HepG2 (cell line): ENCODE results near the gene NDUFB3. TPM values are rescaled to one million over a fixed set of nuclear protein-coding genes. Genes with fewer than 3 reads are reported as not detected.
A peak's percentile ranks its signal among the peaks of the same experiment; 100 is the strongest.

Source experiments
- CBX1 ChIP-seq: IDR thresholded peaks from one replicate; pipeline ENCODE4 v1.6.1; 2016; ENCODE audit warnings: antibody characterized with exemption, low read depth
- CEBPG ChIP-seq: IDR thresholded peaks from 2 replicates; pipeline ENCODE4 v1.6.1; 2016
- FOXM1 ChIP-seq: sonication (generic); formaldehyde crosslinking; IDR thresholded peaks from 2 replicates; pipeline ENCODE4 v1.5.0; 2020; ENCODE audit warnings: missing genetic modification reagents
- GLMP ChIP-seq: sonication (generic); formaldehyde crosslinking; IDR thresholded peaks from 2 replicates; pipeline ENCODE4 v1.9.0; 2021; ENCODE audit warnings: missing genetic modification reagents, mild to moderate bottlenecking, borderline replicate concordance
- GRHL1 ChIP-seq: sonication (generic); formaldehyde crosslinking; conservative IDR thresholded peaks from 2 replicates; pipeline ENCODE4 v1.8.0; 2022; ENCODE audit warnings: missing genetic modification reagents
- HBP1 ChIP-seq: IDR thresholded peaks from 2 replicates; pipeline ENCODE4 v1.6.1; 2016; ENCODE audit warnings: low read depth, control low read depth
- HDAC1 ChIP-seq: sonication (generic); formaldehyde crosslinking; IDR thresholded peaks from 2 replicates; pipeline ENCODE4 v1.5.1; 2020; ENCODE audit warnings: mild to moderate bottlenecking, missing genetic modification reagents
- MIER2 ChIP-seq: IDR thresholded peaks from 2 replicates; pipeline ENCODE4 v1.6.1; 2016; ENCODE audit warnings: missing biosample characterization, missing genetic modification reagents
- MXI1 ChIP-seq: IDR thresholded peaks from 3 replicates; pipeline ENCODE4 v1.6.1; 2012; ENCODE audit warnings: low read depth, low read length, inconsistent platforms, borderline replicate concordance
- NCOA1 ChIP-seq: sonication (generic); formaldehyde crosslinking; IDR thresholded peaks from 2 replicates; pipeline ENCODE4 v1.9.0; 2021; ENCODE audit warnings: missing genetic modification reagents
- NCOR1 ChIP-seq: fragments of 200-600 bp; sonication (generic); IDR thresholded peaks from 2 replicates; pipeline ENCODE4 v1.7.0; 2017; ENCODE audit warnings: antibody characterized with exemption, low read length, borderline replicate concordance
- NR2F2 ChIP-seq: IDR thresholded peaks from 2 replicates; pipeline ENCODE4 v1.6.1; 2012; ENCODE audit warnings: low read depth, inconsistent platforms, borderline replicate concordance
- PBX2 ChIP-seq: IDR thresholded peaks from 2 replicates; pipeline ENCODE4 v1.6.1; 2016; ENCODE audit warnings: control low read depth
- PCBP2 ChIP-seq: fragments of 200-400 bp; formaldehyde crosslinking; optimal IDR thresholded peaks from 2 replicates; pipeline ENCODE3; 2018; ENCODE audit warnings: low read length, low read depth; ENCODE audit not compliant: poor library complexity, severe bottlenecking
- RFXANK ChIP-seq: IDR thresholded peaks from 2 replicates; pipeline ENCODE4 v1.6.1; 2016
- SAP130 ChIP-seq: IDR thresholded peaks from 2 replicates; pipeline ENCODE4 v1.6.1; 2016; ENCODE audit warnings: low read depth
- SP140L ChIP-seq: sonication (generic); formaldehyde crosslinking; IDR thresholded peaks from 2 replicates; pipeline ENCODE4 v1.4.0; 2020; ENCODE audit warnings: missing genetic modification reagents, borderline replicate concordance
- TBL1XR1 ChIP-seq: fragments of 150-350 bp; IDR thresholded peaks from 2 replicates; pipeline ENCODE4 v1.6.1; 2014; ENCODE audit warnings: borderline replicate concordance, low read length; ENCODE audit not compliant: partially characterized antibody
- THAP11 ChIP-seq: IDR thresholded peaks from 2 replicates; pipeline ENCODE4 v1.6.1; 2016; ENCODE audit warnings: missing biosample characterization, missing genetic modification reagents
- TRIM22 ChIP-seq: fragments of 450-650 bp; IDR thresholded peaks from 2 replicates; pipeline ENCODE4 v1.6.1; 2017
- ZBTB8A ChIP-seq: sonication (generic); formaldehyde crosslinking; IDR thresholded peaks from 2 replicates; pipeline ENCODE4 v1.4.0; 2020; ENCODE audit warnings: mild to moderate bottlenecking, low read depth, missing genetic modification reagents, borderline replicate concordance
- ZC3H13 ChIP-seq: sonication (generic); formaldehyde crosslinking; IDR thresholded peaks from 2 replicates; pipeline ENCODE4 v1.8.1; 2023; ENCODE audit warnings: mild to moderate bottlenecking, missing genetic modification reagents, moderate library complexity
- ZNF430 ChIP-seq: sonication (generic); formaldehyde crosslinking; IDR thresholded peaks from 2 replicates; pipeline ENCODE4 v1.9.0; 2021; ENCODE audit warnings: mild to moderate bottlenecking, missing genetic modification reagents
- ZNF557 ChIP-seq: sonication (generic); formaldehyde crosslinking; IDR thresholded peaks from 2 replicates; pipeline ENCODE4 v1.4.0; 2020; ENCODE audit warnings: missing genetic modification reagents
- ZNF7 ChIP-seq: IDR thresholded peaks from 2 replicates; pipeline ENCODE4 v1.6.1; 2016; ENCODE audit warnings: missing biosample characterization, missing genetic modification reagents
- polyA plus RNA-seq, 8 experiments: library from polyadenylated mRNA; depleted of rRNA in 3 of 8; stranded (reverse) in 7 of 8; unstranded in 1 of 8; fragments of >200 nt; fragmentation: Illumina TruSeq in 4 of 8; extraction: Trizol in 4 of 8; gene quantifications; 2 replicates each; pipeline versions ENCODE4 v1.2.1 to v1.2.3, GENCODE V29; 2011 to 2016; ENCODE audit warnings: low read depth in 4 of 8, missing spikeins in 1 of 8, mixed read lengths in 1 of 8; ENCODE audit not compliant: insufficient read depth in 1 of 8
- total RNA-seq, 5 experiments: library from RNA; depleted of rRNA; stranded (reverse); fragments of >200 nt; fragmentation: Illumina TruSeq; extraction: Trizol; gene quantifications; 2 replicates each; pipeline ENCODE4 v1.2.3, GENCODE V29; 2016; ENCODE audit warnings: low read depth in 1 of 5

Gene NDUFB3
- total and polyA plus RNA-seq, 2 of the 13 experiments (the other 11 are each of a cell fraction or from before 2014, with no cell fraction given), result 50.7 to 159 TPM

GRCh38 chr2:201118121-201118960 lies 46.5 kb downstream of the NDUFB3 start (continued):
- no peak for TF ChIP-seq TBL1XR1
- TF ChIP-seq PCBP2, result no peak
- TF ChIP-seq HDAC1 (CRISPR knock-in tag), result peak; percentile 71
- peak; percentile 66 for TF ChIP-seq THAP11 (CRISPR knock-in tag)
- TF ChIP-seq NR2F2, result peak; percentile 34; the same call in 1 of the 2 replicates
- 0 out of 2 replicates have a peak, but pooled peaks have one; percentile 32 for TF ChIP-seq HBP1
- TF ChIP-seq FOXM1, result 0 out of 2 replicates have a peak, but pooled peaks have one; percentile 12
- TF ChIP-seq ZNF557 (CRISPR knock-in tag), result peak; percentile 27; the same call in 1 of the 2 replicates
- peak; percentile 84 for TF ChIP-seq SAP130
- TF ChIP-seq SP140L (CRISPR knock-in tag), result no peak; the same call in 1 of the 2 replicates
- TF ChIP-seq NCOA1 (CRISPR knock-in tag), result peak; percentile 88; the same call in 1 of the 2 replicates
- peak; percentile 90 for TF ChIP-seq ZC3H13 (CRISPR knock-in tag)
- no peak for TF ChIP-seq ZNF7 (CRISPR knock-in tag)
- no peak for TF ChIP-seq GRHL1 (CRISPR knock-in tag)
- TF ChIP-seq CBX1, result no peak
- peak; percentile 38; the same call in 1 of the 3 replicates for TF ChIP-seq MXI1
- peak; percentile 73 for TF ChIP-seq ZBTB8A (CRISPR knock-in tag)
- no peak for TF ChIP-seq GLMP (CRISPR knock-in tag)
- no peak for TF ChIP-seq TRIM22
- TF ChIP-seq PBX2, result no peak
- 0 out of 2 replicates have a peak, but pooled peaks have one; percentile 34 for TF ChIP-seq ZNF430 (CRISPR knock-in tag)
- 0 out of 2 replicates have a peak, but pooled peaks have one; percentile 36 for TF ChIP-seq RFXANK
- TF ChIP-seq CEBPG (CRISPR knock-in tag), result peak; percentile 59
- peak; percentile 66 for TF ChIP-seq NCOR1
- peak; percentile 37; the same call in 1 of the 2 replicates for TF ChIP-seq MIER2 (CRISPR knock-in tag)
